Activated B cell treated with CpG ODN at 0.5 μM for 24 hours (primary cell): ENCODE data around the gene TMC6. TPM values are rescaled to one million over a fixed set of nuclear protein-coding genes. Genes with fewer than 3 reads are reported as not detected.
"Not testable (repeated sequence)": the region's sequence is repeated elsewhere in the genome, so short reads cannot be mapped to it uniquely, and the experiment has no call there.

ENCODE experiments used
- ATAC-seq: fragments of 200-7000 bp; cut with Tn5 transposase; one replicate; pipeline ENCODE4 v1.10.0; 2021; ENCODE audit warnings: low read depth, mild to moderate bottlenecking, moderate library complexity
- CTCF ChIA-PET: fragments of 350-600 bp; sonication (Branson Sonifier 250); formaldehyde crosslinking; loops from one replicate; lab custom pipeline; 2021; ENCODE audit warnings: antibody characterized with exemption; lab: Charles Lee
- POLR2A ChIA-PET: fragments of 350-600 bp; sonication (Branson Sonifier 250); formaldehyde crosslinking; loops from one replicate; lab custom pipeline; 2021; ENCODE audit warnings: antibody characterized with exemption; lab: Charles Lee
- DNase-seq: peaks from one replicate; pipeline ENCODE4 v3.0.0; 2022
- H3K27ac Mint-ChIP-seq: one replicate; pipeline ENCODE4 v1.8.0; 2020; ENCODE audit warnings: mixed read lengths
- H3K27me3 Mint-ChIP-seq: one replicate; pipeline ENCODE4 v1.8.0; 2021; ENCODE audit warnings: mixed read lengths
- H3K36me3 Mint-ChIP-seq: one replicate; pipeline ENCODE4 v1.8.0; 2021; ENCODE audit warnings: low read depth, mixed read lengths
- H3K4me1 Mint-ChIP-seq: one replicate; pipeline ENCODE4 v1.8.0; 2021; ENCODE audit warnings: mixed read lengths
- H3K4me3 Mint-ChIP-seq: one replicate; pipeline ENCODE4 v1.8.0; 2020; ENCODE audit warnings: mild to moderate bottlenecking, mixed read lengths
- H3K9me3 Mint-ChIP-seq: one replicate; pipeline ENCODE4 v1.8.0; 2020; ENCODE audit warnings: mixed read lengths
- intact Hi-C: fragments of 100-400 bp; cut with micrococcal nuclease; formaldehyde crosslinking; loops from one replicate; pipeline ENCODE4 v1.15.1; 2024
- total RNA-seq: library from RNA; stranded (reverse); gene quantifications from 2 replicates; pipeline ENCODE4 v1.2.3, GENCODE V29; 2022
- TF ChIP-seq, protein P1 (sequence below): fragments of 200-600 bp; IDR thresholded peaks from one replicate; pipeline ENCODE4 v1.8.0; 2022; ENCODE audit warnings: antibody characterized with exemption, mild to moderate bottlenecking

TMC6 gene
- total RNA-seq, 1 donor from 2014 or later, result 896 TPM

DNA sequence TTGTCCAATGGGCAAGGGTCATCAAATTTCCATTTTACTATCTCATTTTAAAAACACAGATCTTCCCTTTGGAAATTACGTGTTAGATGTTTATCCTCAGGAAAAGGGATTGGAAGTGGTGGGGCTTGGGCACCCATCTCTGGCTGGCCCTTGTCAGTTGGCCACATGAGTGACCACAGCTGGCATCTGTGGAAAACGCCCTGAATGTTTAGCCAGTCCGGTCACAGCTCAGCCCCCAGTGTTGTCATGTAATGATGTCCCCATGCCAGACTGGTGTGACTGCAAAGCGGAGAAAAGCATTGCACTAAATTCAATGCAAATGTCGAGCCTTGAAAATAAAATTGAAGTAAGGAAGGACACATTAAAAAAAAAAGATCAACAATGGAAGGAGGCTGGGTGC, 53.0 kb downstream of the TMC6 start:
- Mint-ChIP-seq H3K27ac (no peak overlapping the region), H3K27me3 (no peaks in the 10 kb centered on the region), H3K36me3 (peaks cover 85% of the 10 kb centered on the region), H3K4me3 (no peak overlapping the region), H3K9me3 (no peaks in the 10 kb centered on the region), H3K4me1 (no peaks in the 10 kb centered on the region)
- ATAC-seq (no peak), DNase-seq (no peak)
- intact Hi-C loops, result no loop called here
- POLR2A ChIA-PET, result no interaction called here
- TF ChIP-seq, protein P1, sequence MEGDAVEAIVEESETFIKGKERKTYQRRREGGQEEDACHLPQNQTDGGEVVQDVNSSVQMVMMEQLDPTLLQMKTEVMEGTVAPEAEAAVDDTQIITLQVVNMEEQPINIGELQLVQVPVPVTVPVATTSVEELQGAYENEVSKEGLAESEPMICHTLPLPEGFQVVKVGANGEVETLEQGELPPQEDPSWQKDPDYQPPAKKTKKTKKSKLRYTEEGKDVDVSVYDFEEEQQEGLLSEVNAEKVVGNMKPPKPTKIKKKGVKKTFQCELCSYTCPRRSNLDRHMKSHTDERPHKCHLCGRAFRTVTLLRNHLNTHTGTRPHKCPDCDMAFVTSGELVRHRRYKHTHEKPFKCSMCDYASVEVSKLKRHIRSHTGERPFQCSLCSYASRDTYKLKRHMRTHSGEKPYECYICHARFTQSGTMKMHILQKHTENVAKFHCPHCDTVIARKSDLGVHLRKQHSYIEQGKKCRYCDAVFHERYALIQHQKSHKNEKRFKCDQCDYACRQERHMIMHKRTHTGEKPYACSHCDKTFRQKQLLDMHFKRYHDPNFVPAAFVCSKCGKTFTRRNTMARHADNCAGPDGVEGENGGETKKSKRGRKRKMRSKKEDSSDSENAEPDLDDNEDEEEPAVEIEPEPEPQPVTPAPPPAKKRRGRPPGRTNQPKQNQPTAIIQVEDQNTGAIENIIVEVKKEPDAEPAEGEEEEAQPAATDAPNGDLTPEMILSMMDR, result no peak
- CTCF ChIA-PET, result no interaction called here

DNA sequence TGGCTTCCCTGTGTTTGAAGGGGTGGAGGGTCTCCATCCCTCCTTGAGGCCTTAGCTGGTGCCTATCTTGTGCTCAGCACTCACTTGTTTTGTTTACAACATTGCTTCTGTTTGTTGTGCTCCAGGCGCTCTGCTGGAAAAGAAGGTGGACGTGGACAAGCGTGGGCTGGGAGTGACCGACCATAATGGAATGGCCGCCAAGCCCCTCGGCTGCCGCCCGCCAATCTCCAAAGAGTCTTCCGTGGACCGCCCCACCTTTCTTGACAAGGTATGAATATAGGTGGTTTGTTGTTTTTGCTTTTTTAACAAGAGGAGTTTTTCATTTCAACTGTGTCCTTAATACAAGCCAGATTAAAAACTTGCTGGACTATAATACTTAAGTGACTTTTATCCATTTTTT, 53.5 kb downstream of the TMC6 start:
- ATAC-seq, result no peak
- no peak overlapping the region for H3K4me3 Mint-ChIP-seq
- POLR2A ChIA-PET, result no interaction called here
- no peaks in the 10 kb centered on the region for H3K4me1 Mint-ChIP-seq
- CTCF ChIA-PET, result no interaction called here
- H3K9me3 Mint-ChIP-seq, result no peaks in the 10 kb centered on the region
- intact Hi-C loops, result no loop called here
- no peak for DNase-seq
- H3K27me3 Mint-ChIP-seq, result no peaks in the 10 kb centered on the region
- H3K36me3 Mint-ChIP-seq, result peaks cover 88% of the 10 kb centered on the region
- TF ChIP-seq, protein P1, result no peak
- no peak overlapping the region for H3K27ac Mint-ChIP-seq

DNA sequence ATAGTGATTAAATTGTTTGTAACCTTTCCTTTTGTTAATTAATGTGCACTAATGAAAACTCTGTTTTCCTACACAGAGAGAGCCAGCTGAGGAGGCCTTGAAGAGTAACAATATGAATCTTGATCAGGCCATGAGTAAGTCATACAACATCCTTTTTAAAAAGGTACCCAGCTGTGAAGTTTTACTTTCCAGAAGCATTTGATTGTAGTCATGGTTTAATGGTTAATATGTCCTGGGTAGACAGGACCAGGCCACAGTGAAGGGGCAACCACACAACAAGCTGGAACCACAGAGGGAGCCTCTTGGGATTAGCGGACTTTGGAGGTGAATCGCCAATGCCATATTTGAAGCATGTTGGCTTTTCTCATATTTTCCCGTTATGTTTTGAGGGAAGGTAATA, 55.6 kb downstream of the TMC6 start:
- intact Hi-C loops, result no loop called here
- ATAC-seq, result no peak
- TF ChIP-seq, protein P1, result no peak
- Mint-ChIP-seq H3K4me1 (no peaks in the 10 kb centered on the region), H3K27ac (no peak overlapping the region), H3K9me3 (no peaks in the 10 kb centered on the region), H3K4me3 (no peak overlapping the region), H3K27me3 (no peaks in the 10 kb centered on the region), H3K36me3 (peaks cover 82% of the 10 kb centered on the region)
- ChIA-PET CTCF (no interaction called here), POLR2A (no interaction called here)
- DNase-seq, result no peak

DNA sequence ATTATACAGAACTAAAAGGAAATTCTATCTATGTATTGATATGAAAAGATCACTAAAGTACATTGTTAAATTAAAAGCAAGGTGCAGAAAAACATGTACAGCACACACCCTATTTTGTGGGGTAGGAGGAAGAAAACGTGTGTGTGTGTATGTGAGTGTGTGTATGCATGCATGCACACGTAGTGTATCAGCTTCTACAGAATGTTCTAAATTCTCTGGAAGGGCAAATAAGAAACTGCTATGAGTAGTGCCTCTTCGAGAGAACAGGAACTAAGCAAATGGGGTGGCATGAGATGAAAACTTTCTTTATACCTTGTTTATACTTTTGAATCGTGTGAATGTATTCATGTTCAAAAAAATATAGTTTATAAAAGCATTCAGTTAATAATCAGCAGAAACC, 58.9 kb downstream of the TMC6 start:
- no peaks in the 10 kb centered on the region for H3K27me3 Mint-ChIP-seq
- no peak overlapping the region for H3K27ac Mint-ChIP-seq
- no peaks in the 10 kb centered on the region for H3K9me3 Mint-ChIP-seq
- H3K36me3 Mint-ChIP-seq, result peaks cover 77% of the 10 kb centered on the region
- no peak overlapping the region for H3K4me3 Mint-ChIP-seq
- CTCF ChIA-PET, result interaction anchor here (1.1 kb wide), 1 partner anchor 15 kb away, joined by 4 read pairs; no protein-coding TSS in a partner anchor
- ATAC-seq (no peak), DNase-seq (no peak)
- POLR2A ChIA-PET, result no interaction called here
- no peaks in the 10 kb centered on the region for H3K4me1 Mint-ChIP-seq
- intact Hi-C loops, result no loop called here
- TF ChIP-seq, protein P1, result no peak

DNA sequence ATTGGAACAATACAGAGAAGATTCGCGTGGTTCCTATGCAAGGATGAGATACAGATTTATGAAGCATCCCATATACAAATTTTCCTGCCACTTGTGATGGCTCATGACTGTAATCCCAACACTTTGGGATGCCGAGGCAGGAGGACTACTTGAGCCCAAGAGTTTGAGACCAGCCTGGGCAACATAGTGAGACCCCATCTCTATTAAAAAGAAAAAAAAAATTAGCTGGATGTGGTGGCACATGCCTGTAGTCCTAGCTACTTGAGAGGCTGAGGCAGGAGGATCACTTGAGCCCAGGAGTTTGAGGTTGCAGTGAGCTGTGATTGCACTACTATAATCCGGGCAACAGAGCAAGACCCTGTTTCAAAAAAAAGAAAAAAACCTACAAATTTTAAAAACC, 61.6 kb downstream of the TMC6 start:
- H3K27ac Mint-ChIP-seq, ATAC-seq, H3K9me3 Mint-ChIP-seq, H3K27me3 Mint-ChIP-seq, DNase-seq, H3K4me1 Mint-ChIP-seq, POLR2A ChIA-PET, H3K4me3 Mint-ChIP-seq, intact Hi-C loops, CTCF ChIA-PET: not testable (repeated sequence)
- peaks cover 57% of the 10 kb centered on the region for H3K36me3 Mint-ChIP-seq

DNA sequence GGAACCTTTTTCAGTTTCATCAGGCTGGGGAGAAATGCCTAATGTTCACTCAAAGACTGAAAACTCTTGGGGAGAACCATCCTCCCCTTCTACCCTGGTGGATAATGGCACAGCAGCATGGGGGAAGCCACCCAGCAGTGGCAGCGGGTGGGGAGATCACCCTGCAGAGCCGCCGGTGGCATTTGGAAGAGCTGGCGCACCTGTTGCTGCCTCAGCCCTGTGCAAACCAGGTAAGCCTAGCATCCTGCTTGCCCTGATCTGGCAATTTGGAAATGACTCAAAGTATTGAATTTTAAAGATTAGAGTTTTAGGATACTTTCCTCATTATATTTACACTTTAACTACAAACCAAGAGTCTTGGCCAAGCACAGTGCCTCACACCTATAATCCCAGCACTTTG, 63.8 kb downstream of the TMC6 start:
- H3K4me3 Mint-ChIP-seq, result no peak overlapping the region
- ATAC-seq (no peak), DNase-seq (no peak)
- POLR2A ChIA-PET, result interaction anchor here (1.8 kb wide), 1 partner anchor 106 kb away, joined by 3 read pairs; the partner anchor contains the start of gene TNRC6C
- CTCF ChIA-PET, result no interaction called here
- no peaks in the 10 kb centered on the region for H3K4me1 Mint-ChIP-seq
- H3K27ac Mint-ChIP-seq, result no peak overlapping the region
- intact Hi-C loops, result no loop called here
- no peaks in the 10 kb centered on the region for H3K27me3 Mint-ChIP-seq
- no peaks in the 10 kb centered on the region for H3K9me3 Mint-ChIP-seq
- peaks cover 41% of the 10 kb centered on the region for H3K36me3 Mint-ChIP-seq
- TF ChIP-seq, protein P1, result no peak
